LNCAP (cell line): ENCODE measurements around the gene NAPSA.

Source experiments
- CTCF ChIP-seq: fragments of 450-650 bp; IDR thresholded peaks from 2 replicates; pipeline ENCODE4 v1.5.1; 2017; ENCODE audit warnings: mild to moderate bottlenecking

The NAPSA gene

GRCh38 chr19:50406156-50406820 lies 40.8 kb upstream of the NAPSA start:
- TF ChIP-seq CTCF = no peak

DNA sequence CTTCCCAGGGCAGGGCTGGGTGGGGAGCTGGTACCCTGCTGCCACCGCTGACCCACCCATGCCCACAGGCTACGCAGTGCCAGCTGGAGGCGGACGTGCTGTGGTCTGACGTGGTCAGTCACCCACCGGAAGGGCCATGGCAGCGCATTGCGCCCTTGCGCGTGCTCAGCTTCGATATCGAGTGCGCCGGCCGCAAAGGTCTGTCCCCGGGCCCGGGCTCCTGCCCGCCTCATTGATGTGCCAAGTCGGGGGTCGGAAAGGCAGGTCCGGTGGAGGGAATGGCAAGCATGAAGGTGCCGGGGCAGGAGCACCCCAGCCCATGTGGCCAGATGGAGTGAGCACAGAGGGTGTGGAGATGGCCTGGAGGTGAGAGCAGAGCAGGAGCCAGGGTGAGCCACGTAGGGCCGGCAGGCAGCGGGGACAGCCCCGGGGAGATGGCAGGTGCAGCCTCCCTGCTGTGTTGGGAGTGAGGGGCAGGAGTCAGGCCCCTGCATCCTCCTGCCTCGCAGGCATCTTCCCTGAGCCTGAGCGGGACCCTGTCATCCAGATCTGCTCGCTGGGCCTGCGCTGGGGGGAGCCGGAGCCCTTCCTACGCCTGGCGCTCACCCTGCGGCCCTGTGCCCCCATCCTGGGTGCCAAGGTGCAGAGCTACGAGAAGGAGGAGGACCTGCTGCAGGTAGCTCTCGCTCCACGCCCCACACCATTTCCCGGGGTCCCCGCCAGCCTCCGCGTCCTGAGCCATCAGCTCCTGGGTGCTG lies 37.3 kb upstream of the NAPSA start:
- no peak for TF ChIP-seq CTCF

- TF ChIP-seq CTCF = no peak
Observed at GRCh38 chr19:50401605-50402450, 36.4 kb upstream of the NAPSA start.

GRCh38 chr19:50399368-50399745 lies 33.9 kb upstream of the NAPSA start:
- no peak for TF ChIP-seq CTCF

DNA sequence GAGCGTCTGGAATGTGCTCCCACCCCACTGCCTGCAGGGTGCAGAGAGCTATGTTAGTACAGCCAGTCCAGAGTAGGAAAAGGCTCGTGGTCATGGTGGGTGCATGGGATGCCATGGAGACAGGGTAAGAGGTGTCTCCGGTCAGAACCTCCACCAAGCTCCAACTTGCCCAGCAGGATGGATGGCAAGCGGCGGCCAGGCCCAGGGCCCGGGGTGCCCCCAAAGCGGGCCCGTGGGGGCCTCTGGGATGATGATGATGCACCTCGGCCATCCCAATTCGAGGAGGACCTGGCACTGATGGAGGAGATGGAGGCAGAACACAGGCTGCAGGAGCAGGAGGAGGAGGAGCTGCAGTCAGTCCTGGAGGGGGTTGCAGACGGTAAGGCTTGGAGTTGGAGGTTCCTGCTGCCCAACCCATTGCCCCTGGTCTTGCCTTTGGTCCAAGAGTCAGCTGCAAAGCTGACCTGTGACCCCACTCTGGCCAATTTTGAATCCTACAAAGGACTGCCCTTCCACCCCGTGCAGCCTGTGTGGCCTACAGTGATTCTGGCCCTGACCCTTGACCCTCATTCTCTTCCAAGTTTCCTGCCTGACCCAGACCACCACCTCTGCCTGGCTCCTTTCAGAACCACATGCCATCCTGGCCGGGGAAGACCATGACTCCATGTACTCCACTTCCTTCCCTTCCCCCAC lies 33.4 kb upstream of the NAPSA start:
- no peak for TF ChIP-seq CTCF

DNA sequence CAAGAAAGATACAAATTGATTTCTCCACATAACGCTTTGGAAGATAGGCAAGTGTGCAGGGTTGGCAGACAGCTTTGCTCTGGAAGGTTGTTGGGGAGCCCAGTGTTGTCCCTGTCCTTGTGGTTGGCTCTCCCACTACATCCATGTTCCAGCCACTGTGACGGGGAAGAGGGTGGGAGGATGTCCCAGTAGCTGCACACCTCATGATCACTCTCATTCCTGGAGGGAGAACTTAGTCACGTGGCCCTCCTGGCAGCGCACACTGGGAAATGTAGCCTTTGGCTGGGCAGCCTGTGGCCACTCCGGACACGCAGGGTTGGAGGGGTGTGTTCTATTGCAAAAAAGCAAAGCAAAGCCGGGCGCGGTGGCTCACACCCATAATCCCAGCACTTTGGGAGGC lies 28.6 kb upstream of the NAPSA start:
- no peak for TF ChIP-seq CTCF

- TF ChIP-seq CTCF = no peak
Observed at GRCh38 chr19:50393589-50393988, 28.1 kb upstream of the NAPSA start.
